ENCODE results near the gene PUS7.

GRCh38 chr7:105478606-105479005 lies 43.5 kb downstream of the PUS7 start:
- TF ChIP-seq CTCF (IDR thresholded peaks at IDR 0.05; ENCODE audit: extremely low read depth in 1 of 2, insufficient read depth in 1 of 2, low read depth in 1 of 2, low read length in 2 of 2) (no peak), JUN (IDR thresholded peaks at IDR 0.05; ENCODE audit: borderline replicate concordance, insufficient read depth, insufficient read length, low read depth) (peak; percentile 28), POLR2A (IDR thresholded peaks at IDR 0.05; ENCODE audit: low read depth, low read length) (no peak), EZH2 (IDR thresholded peaks at IDR 0.05; ENCODE audit: borderline replicate concordance, low read depth, low read length, severe bottlenecking) (no peak), MAX (IDR thresholded peaks at IDR 0.05; ENCODE audit: insufficient read depth, insufficient read length) (no peak)

Data from endothelial cell of umbilical vein (primary cell).